GM18519 (cell line): ENCODE results near the gene DVL2.

Source experiments
- ATAC-seq: cut with Tn5 transposase; IDR thresholded peaks from one replicate; pipeline ENCODE4 v1.9.1; 2021; ENCODE audit warnings: mild to moderate bottlenecking, moderate library complexity; ENCODE audit not compliant: unreplicated experiment, low FRiP score

The DVL2 gene

DNA sequence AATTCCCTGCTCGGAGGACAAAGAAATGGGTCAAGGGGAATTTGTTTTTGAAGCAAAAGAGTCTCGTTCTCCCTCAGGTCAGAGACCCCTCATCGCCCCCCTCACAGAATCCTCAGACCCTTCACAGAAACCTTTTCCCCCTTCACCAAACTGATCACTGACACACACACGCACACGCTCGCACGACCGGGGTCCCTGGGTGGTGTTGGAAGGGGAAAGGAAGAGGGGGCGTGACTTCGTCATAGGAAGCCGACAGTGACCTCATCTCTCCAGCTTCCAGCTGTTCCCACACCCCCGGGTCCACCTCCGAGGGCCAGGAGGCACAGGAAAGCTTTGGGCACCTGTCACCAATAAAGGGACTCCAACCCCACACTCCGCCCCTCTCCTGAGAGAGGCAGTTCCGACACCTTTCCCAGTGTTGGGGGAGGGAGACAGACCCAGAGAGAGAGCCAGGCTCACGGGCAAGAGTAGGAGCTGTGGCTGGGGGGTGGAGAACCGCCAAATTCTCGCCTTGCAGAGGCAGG, 56.3 kb downstream of the DVL2 start:
- ATAC-seq: no peak

DNA sequence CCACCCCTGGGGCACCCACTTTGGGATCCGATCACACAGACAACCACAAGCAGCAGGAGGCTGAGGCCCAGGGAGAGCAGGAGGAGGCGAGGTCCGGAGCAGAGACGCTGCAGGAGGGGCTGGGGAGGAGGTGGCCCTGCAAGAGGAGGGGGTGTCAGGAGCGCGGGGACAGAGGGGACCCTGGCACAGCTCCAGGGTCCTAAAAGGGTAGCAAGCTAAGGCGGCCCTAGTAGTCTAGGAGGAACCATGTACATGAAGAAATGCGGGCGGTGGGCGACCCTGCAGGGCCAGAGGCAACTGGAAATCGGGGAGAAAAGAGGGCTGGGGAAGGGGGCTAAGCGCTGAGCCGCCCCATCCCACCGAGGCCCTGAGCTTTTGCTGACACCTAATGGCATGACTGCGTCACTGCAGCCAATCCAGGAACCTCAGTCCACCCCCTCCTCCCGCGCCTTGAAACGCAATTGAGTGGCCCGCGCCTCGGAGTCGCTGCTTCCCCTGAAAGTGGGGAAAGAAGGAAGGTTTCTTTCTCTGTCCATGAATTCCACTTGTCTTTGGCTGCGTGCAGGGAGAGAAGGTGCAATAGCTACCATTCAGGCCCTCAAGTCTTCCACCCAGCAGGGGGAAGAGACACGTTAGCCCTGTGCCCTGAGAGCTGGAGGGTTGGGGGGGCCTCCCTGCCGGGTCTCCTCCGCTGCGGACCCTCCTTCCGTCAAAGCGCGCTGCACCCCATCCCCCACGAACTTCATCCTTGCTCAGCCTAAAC, 56.9 kb downstream of the DVL2 start:
- ATAC-seq: no peak

GRCh38 chr17:7176841-7177190, 57.5 kb downstream of the DVL2 start:
- ATAC-seq: no peak

DNA sequence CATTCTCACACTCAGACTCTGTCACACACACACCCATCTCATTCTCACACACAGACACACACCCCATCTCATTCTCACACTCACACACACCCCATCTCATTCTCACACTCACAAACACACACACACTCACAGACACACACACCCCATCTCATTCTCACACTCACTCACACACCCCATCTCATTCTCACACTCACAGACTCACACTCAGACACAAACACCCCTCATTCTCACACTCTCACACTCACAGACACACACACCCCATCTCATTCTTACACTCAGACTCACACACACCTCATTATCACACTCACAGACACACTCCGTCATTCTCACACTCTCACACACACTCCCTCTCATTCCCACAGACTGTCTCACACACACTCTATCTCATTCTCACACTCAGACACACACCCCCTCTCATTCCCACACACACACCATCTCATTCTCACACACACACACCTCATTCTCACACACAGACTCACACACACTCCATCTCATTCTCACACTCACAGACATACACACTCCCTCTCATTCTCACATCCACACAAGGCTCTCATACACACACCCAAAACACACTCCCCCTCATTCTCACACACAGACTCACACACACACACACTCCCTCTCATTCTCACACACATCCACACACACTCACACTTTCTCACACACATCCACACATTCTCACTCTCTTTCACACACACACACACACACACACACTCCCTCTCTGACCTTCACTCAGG, 58.0 kb downstream of the DVL2 start:
- no peak for ATAC-seq
